ENCODE data around the gene SLC2A6. TPM values are rescaled to one million over a fixed set of nuclear protein-coding genes. Genes with fewer than 3 reads are reported as not detected.
"Not testable (repeated sequence)": the region's sequence is repeated elsewhere in the genome, so short reads cannot be mapped to it uniquely, and the experiment has no call there.

SLC2A6 gene
- total RNA-seq, 1 donor from 2014 or later, result 32.5 TPM

DNA sequence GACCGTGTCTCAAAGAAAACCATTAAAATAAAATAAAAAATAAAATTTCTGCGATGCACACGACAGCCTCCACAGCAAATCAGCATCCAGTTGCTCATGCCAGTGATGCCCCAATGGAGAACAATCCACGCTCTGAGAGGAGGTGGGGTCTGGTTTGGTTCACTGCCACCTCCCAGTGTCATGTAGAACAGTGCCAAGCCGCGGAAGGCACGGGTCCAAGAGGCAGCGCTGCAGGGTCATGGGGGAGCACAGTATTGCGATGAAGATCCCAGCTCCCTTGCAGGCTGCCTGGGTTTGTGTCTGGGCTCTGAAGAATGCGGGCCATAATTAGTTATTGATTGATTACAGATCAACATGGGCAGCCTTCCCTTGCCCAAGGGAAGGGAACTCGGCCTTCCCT, 25.2 kb downstream of the SLC2A6 start:
- Mint-ChIP-seq H3K4me3 (ENCODE audit: unreplicated experiment) (no peak overlapping the region), H3K36me3 (ENCODE audit: low read depth, unreplicated experiment) (no peaks in the 10 kb centered on the region), H3K27me3 (ENCODE audit: unreplicated experiment) (peaks cover 9% of the 10 kb centered on the region), H3K4me1 (ENCODE audit: unreplicated experiment) (no peaks in the 10 kb centered on the region), H3K9me3 (ENCODE audit: unreplicated experiment) (no peaks in the 10 kb centered on the region), H3K27ac (ENCODE audit: unreplicated experiment) (no peak overlapping the region)
- no peak for DNase-seq (ENCODE audit: low spot score)
- TF ChIP-seq CTCF (IDR thresholded peaks at IDR 0.05; ENCODE audit: unreplicated experiment), result no peak

GRCh38 chr9:133452562-133452961, 26.3 kb downstream of the SLC2A6 start:
- DNase-seq (ENCODE audit: low spot score), result no peak
- Mint-ChIP-seq H3K27me3 (ENCODE audit: unreplicated experiment) (peaks cover 9% of the 10 kb centered on the region), H3K36me3 (ENCODE audit: low read depth, unreplicated experiment) (no peaks in the 10 kb centered on the region), H3K4me3 (ENCODE audit: unreplicated experiment) (no peak overlapping the region), H3K27ac (ENCODE audit: unreplicated experiment) (no peak overlapping the region), H3K4me1 (ENCODE audit: unreplicated experiment) (no peaks in the 10 kb centered on the region), H3K9me3 (ENCODE audit: unreplicated experiment) (no peaks in the 10 kb centered on the region)
- TF ChIP-seq CTCF (IDR thresholded peaks at IDR 0.05; ENCODE audit: unreplicated experiment), result no peak

DNA sequence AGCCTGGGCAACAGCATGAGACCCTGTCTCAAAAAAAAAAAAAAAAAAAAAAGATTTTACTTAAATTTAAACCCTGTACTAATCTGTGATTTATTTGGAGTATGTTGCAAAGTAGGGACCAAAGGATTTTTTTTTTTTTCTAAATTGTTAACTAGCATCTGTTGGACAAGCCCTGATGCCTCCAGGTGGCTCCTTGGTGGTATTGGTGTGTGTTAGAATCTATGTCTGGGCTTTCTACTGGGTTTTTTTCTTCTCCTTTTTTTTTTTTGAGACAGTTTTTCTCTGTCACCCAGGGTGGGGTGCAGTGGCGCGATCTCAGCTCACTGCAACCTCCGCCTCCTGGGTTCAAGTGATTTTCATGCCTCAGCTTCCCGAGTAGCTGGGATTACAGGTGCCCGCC, 27.0 kb downstream of the SLC2A6 start:
- not testable (repeated sequence) for H3K4me3 Mint-ChIP-seq (ENCODE audit: unreplicated experiment); H3K36me3 Mint-ChIP-seq (ENCODE audit: low read depth, unreplicated experiment); H3K27me3 Mint-ChIP-seq (ENCODE audit: unreplicated experiment); H3K4me1 Mint-ChIP-seq (ENCODE audit: unreplicated experiment); H3K9me3 Mint-ChIP-seq (ENCODE audit: unreplicated experiment); H3K27ac Mint-ChIP-seq (ENCODE audit: unreplicated experiment); DNase-seq (ENCODE audit: low spot score)

- no peaks in the 10 kb centered on the region for H3K9me3 Mint-ChIP-seq (ENCODE audit: unreplicated experiment)
Measured at GRCh38 chr9:133449760-133450159, 29.1 kb downstream of the SLC2A6 start.

GRCh38 chr9:133448487-133448972, 30.4 kb downstream of the SLC2A6 start:
- DNase-seq (ENCODE audit: low spot score), result no peak
- H3K27ac Mint-ChIP-seq (ENCODE audit: unreplicated experiment), result no peak overlapping the region
- H3K9me3 Mint-ChIP-seq (ENCODE audit: unreplicated experiment), result no peaks in the 10 kb centered on the region
- H3K36me3 Mint-ChIP-seq (ENCODE audit: low read depth, unreplicated experiment), result no peaks in the 10 kb centered on the region
- TF ChIP-seq CTCF (IDR thresholded peaks at IDR 0.05; ENCODE audit: unreplicated experiment), result no peak
- H3K27me3 Mint-ChIP-seq (ENCODE audit: unreplicated experiment), result peaks cover 9% of the 10 kb centered on the region
- H3K4me3 Mint-ChIP-seq (ENCODE audit: unreplicated experiment), result no peak overlapping the region
- no peaks in the 10 kb centered on the region for H3K4me1 Mint-ChIP-seq (ENCODE audit: unreplicated experiment)

More at GRCh38 chr9:133449760-133450159, 29.1 kb downstream of the SLC2A6 start:
- DNase-seq (ENCODE audit: low spot score), result no peak
- Mint-ChIP-seq H3K27ac (ENCODE audit: unreplicated experiment) (no peak overlapping the region), H3K4me1 (ENCODE audit: unreplicated experiment) (no peaks in the 10 kb centered on the region), H3K4me3 (ENCODE audit: unreplicated experiment) (no peak overlapping the region), H3K27me3 (ENCODE audit: unreplicated experiment) (peaks cover 10% of the 10 kb centered on the region), H3K36me3 (ENCODE audit: low read depth, unreplicated experiment) (no peaks in the 10 kb centered on the region)
- TF ChIP-seq CTCF (IDR thresholded peaks at IDR 0.05; ENCODE audit: unreplicated experiment), result no peak
